ENCODE data around the gene CACNA1C.

CACNA1C gene

DNA sequence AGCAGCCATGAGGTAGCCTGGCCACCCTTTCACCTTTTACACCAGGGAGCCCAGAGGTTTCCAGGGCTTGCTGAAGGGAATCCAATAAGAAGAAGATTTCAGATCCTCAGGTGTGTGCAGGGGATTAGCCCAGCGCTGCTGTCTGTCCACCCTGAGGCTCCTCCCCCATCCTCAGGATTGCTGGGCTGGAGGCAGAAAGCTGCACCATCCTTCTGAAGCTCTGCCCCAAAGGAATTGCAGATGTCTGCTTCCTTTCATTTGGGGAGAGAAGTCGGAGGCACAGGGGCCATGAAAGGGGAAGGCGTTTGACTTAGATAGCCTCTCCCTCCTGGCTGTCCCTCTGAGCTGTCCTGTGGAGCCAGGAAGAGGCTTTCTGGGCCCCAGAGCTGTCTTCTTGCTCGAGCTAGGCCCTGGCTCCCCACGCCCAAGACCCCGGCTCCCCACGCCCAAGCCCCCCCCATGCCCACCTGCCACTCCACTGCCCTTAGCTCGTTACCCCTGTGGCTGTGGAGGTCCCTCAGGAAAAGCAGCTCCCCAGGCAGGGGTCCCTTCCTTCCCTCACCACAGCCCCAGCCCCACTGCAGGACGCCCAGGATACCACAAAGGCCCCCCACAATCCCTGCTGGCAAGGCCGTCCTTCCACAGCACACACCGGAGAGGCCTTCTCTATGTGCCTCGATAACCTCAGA lies 359.0 kb downstream of the CACNA1C start:
- TF ChIP-seq, protein P1, sequence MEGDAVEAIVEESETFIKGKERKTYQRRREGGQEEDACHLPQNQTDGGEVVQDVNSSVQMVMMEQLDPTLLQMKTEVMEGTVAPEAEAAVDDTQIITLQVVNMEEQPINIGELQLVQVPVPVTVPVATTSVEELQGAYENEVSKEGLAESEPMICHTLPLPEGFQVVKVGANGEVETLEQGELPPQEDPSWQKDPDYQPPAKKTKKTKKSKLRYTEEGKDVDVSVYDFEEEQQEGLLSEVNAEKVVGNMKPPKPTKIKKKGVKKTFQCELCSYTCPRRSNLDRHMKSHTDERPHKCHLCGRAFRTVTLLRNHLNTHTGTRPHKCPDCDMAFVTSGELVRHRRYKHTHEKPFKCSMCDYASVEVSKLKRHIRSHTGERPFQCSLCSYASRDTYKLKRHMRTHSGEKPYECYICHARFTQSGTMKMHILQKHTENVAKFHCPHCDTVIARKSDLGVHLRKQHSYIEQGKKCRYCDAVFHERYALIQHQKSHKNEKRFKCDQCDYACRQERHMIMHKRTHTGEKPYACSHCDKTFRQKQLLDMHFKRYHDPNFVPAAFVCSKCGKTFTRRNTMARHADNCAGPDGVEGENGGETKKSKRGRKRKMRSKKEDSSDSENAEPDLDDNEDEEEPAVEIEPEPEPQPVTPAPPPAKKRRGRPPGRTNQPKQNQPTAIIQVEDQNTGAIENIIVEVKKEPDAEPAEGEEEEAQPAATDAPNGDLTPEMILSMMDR (IDR thresholded peaks at IDR 0.05; ENCODE audit: low read depth, low read length, missing control alignments) = no peak
- no peak for DNase-seq (ENCODE audit: low read depth)
- in situ Hi-C loops (cut with HindIII; ENCODE audit: low sequenced_read_pairs) = no loop called here

DNA sequence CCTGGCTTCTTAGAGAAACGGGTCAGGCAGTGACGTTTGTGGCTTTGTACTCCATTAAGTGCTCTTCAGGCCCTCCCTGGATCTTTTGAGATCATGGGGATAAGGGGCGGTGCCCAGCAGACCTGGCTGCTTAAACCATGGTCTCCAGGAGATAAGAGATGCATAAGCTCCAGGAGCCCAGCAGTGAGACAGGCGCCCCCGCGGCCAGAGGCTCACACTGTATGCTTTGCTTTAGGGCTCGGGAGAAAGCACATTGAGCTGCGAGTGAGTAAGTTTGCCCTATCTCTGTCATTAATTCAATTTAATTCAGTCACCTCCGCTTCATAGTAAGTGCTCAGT lies 359.5 kb downstream of the CACNA1C start:
- no peak overlapping the region for H3K4me3 ChIP-seq (ENCODE audit: low read depth, low read length)
- DNase-seq (ENCODE audit: low read depth) = no peak
- in situ Hi-C loops (cut with HindIII; ENCODE audit: low sequenced_read_pairs) = no loop called here
- TF ChIP-seq, protein P1 (IDR thresholded peaks at IDR 0.05; ENCODE audit: low read depth, low read length, missing control alignments) = no peak

More for the DNA sequence above, 359.0 kb downstream of the CACNA1C start:
- H3K4me3 ChIP-seq (ENCODE audit: low read depth, low read length) = no peak overlapping the region

DNA sequence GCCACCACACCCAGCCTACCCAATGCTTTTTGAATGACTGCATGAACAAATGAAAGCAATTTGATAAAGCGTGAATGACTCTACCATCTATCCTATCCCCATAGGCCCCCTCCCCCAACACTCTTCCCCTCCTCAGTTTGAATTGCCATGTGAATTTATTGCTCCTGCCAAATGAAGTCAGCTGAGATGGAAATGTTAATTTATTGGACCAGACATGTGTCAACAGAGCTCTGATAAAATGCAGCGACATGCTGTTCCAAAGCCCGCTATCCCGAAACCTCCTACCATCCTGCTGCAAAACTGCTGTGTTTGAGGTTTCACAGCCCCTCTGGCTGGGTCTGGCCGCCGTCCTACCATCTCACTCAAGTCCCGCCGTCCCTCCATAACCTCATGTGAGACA lies 360.5 kb downstream of the CACNA1C start:
- no peak for DNase-seq (ENCODE audit: low read depth)
- TF ChIP-seq, protein P1 (IDR thresholded peaks at IDR 0.05; ENCODE audit: low read depth, low read length, missing control alignments) = no peak
- in situ Hi-C loops (cut with HindIII; ENCODE audit: low sequenced_read_pairs) = no loop called here
- no peak overlapping the region for H3K4me3 ChIP-seq (ENCODE audit: low read depth, low read length)

DNA sequence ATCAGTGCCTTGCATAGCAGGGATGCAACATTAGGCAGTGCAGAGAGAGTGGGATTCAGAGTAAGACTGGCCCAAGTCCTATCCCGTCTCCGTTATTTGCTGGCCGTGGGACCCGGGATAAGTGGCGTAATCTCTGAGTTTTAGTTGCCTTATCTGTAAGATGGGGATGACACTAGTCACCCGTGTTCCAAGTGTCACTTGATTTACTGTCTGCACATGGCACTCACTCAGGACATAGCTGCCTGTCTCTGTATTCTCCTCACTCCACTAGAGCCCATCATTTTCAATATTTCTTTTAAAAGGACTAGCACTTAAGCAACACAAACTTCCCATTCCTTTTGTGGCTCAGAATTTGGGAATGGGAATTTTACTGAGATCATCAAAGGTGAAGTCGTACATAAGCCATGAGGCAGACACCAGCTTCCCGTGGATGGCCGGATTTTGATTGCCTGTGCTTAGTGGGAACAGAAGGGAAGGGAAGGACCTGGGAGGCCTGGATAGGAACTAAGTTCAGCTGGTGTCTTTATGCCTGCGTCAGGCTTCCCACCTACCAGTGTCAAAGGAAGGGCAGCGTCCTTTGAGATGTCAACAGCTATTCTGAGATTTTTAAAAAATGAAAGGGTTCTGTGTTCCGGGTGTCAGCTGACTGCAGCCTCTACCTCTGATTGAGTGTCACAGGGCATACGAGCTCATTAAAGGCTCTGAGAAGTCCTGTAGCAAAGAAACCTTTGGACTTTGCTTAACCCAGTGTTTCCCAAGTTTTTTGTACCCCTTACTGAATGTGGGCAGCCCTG lies 361.4 kb downstream of the CACNA1C start:
- TF ChIP-seq, protein P1 (IDR thresholded peaks at IDR 0.05; ENCODE audit: low read depth, low read length, missing control alignments) = no peak
- no peak overlapping the region for H3K4me3 ChIP-seq (ENCODE audit: low read depth, low read length)
- in situ Hi-C loops (cut with HindIII; ENCODE audit: low sequenced_read_pairs) = no loop called here
- no peak for DNase-seq (ENCODE audit: low read depth)

DNA sequence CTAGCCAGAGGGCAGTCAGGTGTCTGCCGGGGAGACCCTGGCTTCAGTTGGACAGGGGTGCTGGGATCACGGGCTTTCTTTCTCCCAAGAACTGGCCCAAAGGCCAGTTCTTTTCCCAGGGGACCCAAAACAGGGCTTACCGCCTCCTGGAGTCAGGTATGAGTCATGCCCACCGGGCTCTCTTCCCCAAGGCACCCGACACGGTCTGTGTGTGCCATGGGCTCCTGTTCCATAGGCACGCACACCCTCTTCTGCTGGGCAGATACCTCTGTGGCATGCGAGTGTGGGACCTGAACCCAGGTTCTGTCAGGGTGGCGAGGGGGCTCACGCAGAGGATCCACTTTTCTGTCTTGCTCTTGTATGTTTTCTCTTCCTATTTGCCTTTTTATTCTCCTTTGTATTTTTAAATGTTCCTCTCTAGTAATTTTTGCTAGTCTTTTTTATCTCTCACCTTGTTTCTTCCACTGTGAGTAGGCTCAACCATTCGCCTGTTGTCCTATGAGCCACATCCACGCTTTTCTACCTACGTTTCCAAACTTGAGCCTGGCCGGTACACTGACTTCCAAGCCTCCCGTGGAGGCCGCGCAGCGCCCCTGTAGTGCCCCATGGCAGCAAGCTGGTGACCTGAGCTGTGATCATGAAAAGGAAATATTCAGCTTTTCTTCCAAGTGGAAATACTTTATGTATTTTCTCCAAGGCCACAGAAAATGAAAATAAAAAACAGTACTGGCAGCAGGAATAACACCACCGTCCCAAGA lies 362.2 kb downstream of the CACNA1C start:
- in situ Hi-C loops (cut with HindIII; ENCODE audit: low sequenced_read_pairs) = no loop called here
- H3K4me3 ChIP-seq (ENCODE audit: low read depth, low read length) = no peak overlapping the region

DNA sequence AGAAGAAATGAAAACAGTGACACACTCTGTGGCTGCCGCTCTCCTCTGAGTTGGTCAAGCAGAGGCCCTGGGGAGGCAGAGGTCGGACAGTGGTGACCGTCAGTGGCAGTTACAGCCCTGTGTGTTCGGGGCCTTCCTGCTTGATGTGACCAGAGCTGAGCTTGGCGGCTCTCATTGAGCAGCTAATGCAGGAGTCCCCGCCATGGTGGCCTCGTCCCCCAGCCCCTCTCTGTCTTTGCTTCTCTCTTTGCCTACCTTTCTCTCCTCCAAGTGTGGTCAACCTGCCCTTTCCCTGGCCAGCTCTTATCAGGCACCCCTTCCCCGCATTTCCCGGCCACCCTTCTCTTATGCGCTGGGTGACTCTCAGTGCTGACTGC lies 362.8 kb downstream of the CACNA1C start:
- TF ChIP-seq, protein P1 (IDR thresholded peaks at IDR 0.05; ENCODE audit: low read depth, low read length, missing control alignments) = no peak
- in situ Hi-C loops (cut with HindIII; ENCODE audit: low sequenced_read_pairs) = no loop called here
- no peak overlapping the region for H3K4me3 ChIP-seq (ENCODE audit: low read depth, low read length)
- no peak for DNase-seq (ENCODE audit: low read depth)

More for the DNA sequence above, 362.2 kb downstream of the CACNA1C start:
- DNase-seq (ENCODE audit: low read depth) = no peak
- TF ChIP-seq, protein P1 (IDR thresholded peaks at IDR 0.05; ENCODE audit: low read depth, low read length, missing control alignments) = no peak
